ENCODE data around the gene CCDC124. TPM values are rescaled to one million over a fixed set of nuclear protein-coding genes. Genes with fewer than 3 reads are reported as not detected.
A peak's percentile ranks its signal among the peaks of the same experiment; 100 is the strongest.

CCDC124 gene
- polyA plus RNA-seq, 3 donors = 29.7 to 66.3 (median 29.7) TPM

GRCh38 chr19:17942181-17942580 lies 9.4 kb downstream of the CCDC124 start:
- Mint-ChIP-seq H3K9me3 (peaks cover 0 to 2% (median 0%) of the 10 kb centered on the region in 7 donors), H3K4me1 (peaks cover 11% of the 10 kb centered on the region), H3K27me3 (ENCODE audit: low read depth in 3 of 3) (peaks cover 1 to 6% (median 3%) of the 10 kb centered on the region in 3 donors), H3K27ac (peak overlapping the region in 1 of 7 donors; percentile 4), H3K36me3 (peaks cover 20 to 56% of the 10 kb centered on the region in 2 donors), H3K4me3 (no peak overlapping the region)
- no peaks in the 10 kb centered on the region for H3K79me2 ChIP-seq (ENCODE audit: insufficient read depth, low read length)
- no peak overlapping the region for H3K27ac ChIP-seq (ENCODE audit: low read depth in 1 of 2, low read length in 2 of 2)
- no peak overlapping the region for H3K4me3 ChIP-seq (replicated peaks in 1 of 3; ENCODE audit: low read depth in 2 of 3, low read length in 3 of 3)
- H3K9me3 ChIP-seq (replicated peaks in 1 of 2; ENCODE audit: control insufficient read depth in 1 of 2, insufficient read depth in 1 of 2, low read length in 2 of 2) = no peaks in the 10 kb centered on the region
- intact Hi-C loops (cut with micrococcal nuclease) = no loop called here
- H3K4me1 ChIP-seq (ENCODE audit: control insufficient read depth in 1 of 2, insufficient read depth in 2 of 2, low read length in 2 of 2) = peaks cover 4 to 7% of the 10 kb centered on the region in 2 donors
- H3K9ac ChIP-seq (ENCODE audit: insufficient read depth, low read length, poor library complexity, severe bottlenecking) = no peak overlapping the region
- no peak overlapping the region for H2AFZ ChIP-seq (ENCODE audit: insufficient read depth, low read depth, low read length, poor library complexity, severe bottlenecking)
- no peaks in the 10 kb centered on the region for H4K20me1 ChIP-seq (ENCODE audit: insufficient read depth, low read length)
- TF ChIP-seq CTCF (IDR thresholded peaks at IDR 0.05) = no peak
- H3K4me2 ChIP-seq (replicated peaks; ENCODE audit: extremely low read depth, low read length, poor library complexity, severe bottlenecking) = no peak overlapping the region
- 96% methylated on average over 13 of the region's 17 CpGs for WGBS (ENCODE audit: insufficient coverage)
- H3K36me3 ChIP-seq (replicated peaks in 1 of 2; ENCODE audit: control insufficient read depth in 1 of 2, insufficient read depth in 2 of 2, low read length in 2 of 2) = peaks cover 19 to 29% of the 10 kb centered on the region in 2 donors
- H3K27me3 ChIP-seq (ENCODE audit: control insufficient read depth in 2 of 2, insufficient read depth in 2 of 2, low read length in 2 of 2) = no peaks in the 10 kb centered on the region
- DNase-seq = no peak

GRCh38 chr19:17942582-17943273 lies 9.9 kb downstream of the CCDC124 start:
- DNase-seq = no peak

More at GRCh38 chr19:17942582-17943273, 9.9 kb downstream of the CCDC124 start:
- Mint-ChIP-seq H3K9me3 (no peaks in the 10 kb centered on the region), H3K4me1 (peaks cover 15% of the 10 kb centered on the region), H3K27me3 (ENCODE audit: low read depth in 3 of 3) (peaks cover 3 to 9% (median 3%) of the 10 kb centered on the region in 3 donors), H3K4me3 (no peak overlapping the region), H3K27ac (no peak overlapping the region), H3K36me3 (peaks cover 18 to 51% of the 10 kb centered on the region in 2 donors)
- Histone ChIP-seq H3K4me2 (replicated peaks; ENCODE audit: extremely low read depth, low read length, poor library complexity, severe bottlenecking) (no peak overlapping the region), H3K36me3 (replicated peaks in 1 of 2; ENCODE audit: control insufficient read depth in 1 of 2, insufficient read depth in 2 of 2, low read length in 2 of 2) (peaks cover 19 to 29% of the 10 kb centered on the region in 2 donors), H3K79me2 (ENCODE audit: insufficient read depth, low read length) (no peaks in the 10 kb centered on the region), H4K20me1 (ENCODE audit: insufficient read depth, low read length) (no peaks in the 10 kb centered on the region), H3K27ac (ENCODE audit: low read depth in 1 of 2, low read length in 2 of 2) (no peak overlapping the region), H2AFZ (ENCODE audit: insufficient read depth, low read depth, low read length, poor library complexity, severe bottlenecking) (no peak overlapping the region), H3K27me3 (ENCODE audit: control insufficient read depth in 2 of 2, insufficient read depth in 2 of 2, low read length in 2 of 2) (no peaks in the 10 kb centered on the region), H3K4me3 (replicated peaks in 1 of 3; ENCODE audit: low read depth in 2 of 3, low read length in 3 of 3) (no peak overlapping the region), H3K9ac (ENCODE audit: insufficient read depth, low read length, poor library complexity, severe bottlenecking) (no peak overlapping the region), H3K4me1 (ENCODE audit: control insufficient read depth in 1 of 2, insufficient read depth in 2 of 2, low read length in 2 of 2) (peaks cover 8 to 11% of the 10 kb centered on the region in 2 donors), H3K9me3 (replicated peaks in 1 of 2; ENCODE audit: control insufficient read depth in 1 of 2, insufficient read depth in 1 of 2, low read length in 2 of 2) (no peaks in the 10 kb centered on the region)
- TF ChIP-seq CTCF (IDR thresholded peaks at IDR 0.05) = no peak
- intact Hi-C loops (cut with micrococcal nuclease) = no loop called here
- WGBS (ENCODE audit: insufficient coverage) = 94% methylated on average over 33 of the region's 41 CpGs

All from CD14-positive monocyte (primary cell).